Stimulated activated CD4-positive, alpha-beta T cell treated with anti-CD3 and anti-CD28 coated beads, TNF-alpha, amount 100 ng/mL, for 1 hour (primary cell): ENCODE measurements around the gene RPL38.
"Not testable (repeated sequence)": the region's sequence is repeated elsewhere in the genome, so short reads cannot be mapped to it uniquely, and the experiment has no call there.

Experiments used
- DNase-seq, 3 donors: peaks; one replicate each; pipeline ENCODE4 v3.0.0-alpha.2; 2020; ENCODE audit warnings: low read depth in 3 of 3, low spot score in 1 of 3

RPL38 gene

GRCh38 chr17:74183411-74183810 is 20.1 kb upstream of the RPL38 start:
- DNase-seq = no peak

- DNase-seq = no peak
These were observed 17.8 kb upstream of the RPL38 start for GRCh38 chr17:74185571-74186185.

GRCh38 chr17:74186498-74186897 is 17.0 kb upstream of the RPL38 start:
- DNase-seq = no peak

- no peak for DNase-seq
These were observed 15.7 kb upstream of the RPL38 start for GRCh38 chr17:74187761-74188160.

GRCh38 chr17:74188687-74189086 is 14.8 kb upstream of the RPL38 start:
- DNase-seq = not testable (repeated sequence)

GRCh38 chr17:74190154-74190553 is 13.3 kb upstream of the RPL38 start:
- DNase-seq = no peak

- no peak for DNase-seq
These were observed 12.6 kb upstream of the RPL38 start for GRCh38 chr17:74190807-74191406.

- no peak for DNase-seq
These were observed 10.3 kb upstream of the RPL38 start for GRCh38 chr17:74192950-74193781.

- DNase-seq = no peak
These were observed 8.8 kb upstream of the RPL38 start for GRCh38 chr17:74194682-74195081.

- no peak for DNase-seq
These were observed 6.7 kb upstream of the RPL38 start for GRCh38 chr17:74196541-74197317.

GRCh38 chr17:74197801-74198200 is 5.7 kb upstream of the RPL38 start:
- no peak for DNase-seq

- no peak for DNase-seq
These were observed 4.8 kb upstream of the RPL38 start for GRCh38 chr17:74198694-74199093.

- DNase-seq = peak in 2 of 3 donors; percentile 29 to 58
These were observed 4.0 kb upstream of the RPL38 start for GRCh38 chr17:74199306-74200092.

GRCh38 chr17:74200112-74200511 is 3.4 kb upstream of the RPL38 start:
- no peak for DNase-seq

- DNase-seq = no peak
These were observed 2.2 kb upstream of the RPL38 start for GRCh38 chr17:74201250-74201649.

- DNase-seq = no peak
These were observed 1.5 kb upstream of the RPL38 start for GRCh38 chr17:74201948-74202347.

- DNase-seq = no peak
These were observed 540 bp upstream of the RPL38 start for GRCh38 chr17:74202938-74203337.

GRCh38 chr17:74204474-74204873 is 996 bp downstream of the RPL38 start:
- DNase-seq = no peak

GRCh38 chr17:74205274-74205673 is 1.8 kb downstream of the RPL38 start:
- DNase-seq = no peak

- no peak for DNase-seq
These were observed 2.9 kb downstream of the RPL38 start for GRCh38 chr17:74206332-74206818.
